Pulmonary artery endothelial cell (primary cell): Measurements from ENCODE around the gene IMMT. TPM values are rescaled to one million over a fixed set of nuclear protein-coding genes. Genes with fewer than 3 reads are reported as not detected.
"Not testable (repeated sequence)": the region's sequence is repeated elsewhere in the genome, so short reads cannot be mapped to it uniquely, and the experiment has no call there.

Experiments used
- DNase-seq: peaks from one replicate; pipeline ENCODE4 v3.0.0-alpha.2; 2011; ENCODE audit warnings: low read depth, low spot score
- total RNA-seq: library from RNA; depleted of rRNA; stranded (reverse); fragments of >200 nt; gene quantifications from 2 replicates; pipeline ENCODE4 v1.2.3, GENCODE V29; 2014

The IMMT gene
- total RNA-seq, 1 donor from 2014 or later: 67.0 TPM

DNA sequence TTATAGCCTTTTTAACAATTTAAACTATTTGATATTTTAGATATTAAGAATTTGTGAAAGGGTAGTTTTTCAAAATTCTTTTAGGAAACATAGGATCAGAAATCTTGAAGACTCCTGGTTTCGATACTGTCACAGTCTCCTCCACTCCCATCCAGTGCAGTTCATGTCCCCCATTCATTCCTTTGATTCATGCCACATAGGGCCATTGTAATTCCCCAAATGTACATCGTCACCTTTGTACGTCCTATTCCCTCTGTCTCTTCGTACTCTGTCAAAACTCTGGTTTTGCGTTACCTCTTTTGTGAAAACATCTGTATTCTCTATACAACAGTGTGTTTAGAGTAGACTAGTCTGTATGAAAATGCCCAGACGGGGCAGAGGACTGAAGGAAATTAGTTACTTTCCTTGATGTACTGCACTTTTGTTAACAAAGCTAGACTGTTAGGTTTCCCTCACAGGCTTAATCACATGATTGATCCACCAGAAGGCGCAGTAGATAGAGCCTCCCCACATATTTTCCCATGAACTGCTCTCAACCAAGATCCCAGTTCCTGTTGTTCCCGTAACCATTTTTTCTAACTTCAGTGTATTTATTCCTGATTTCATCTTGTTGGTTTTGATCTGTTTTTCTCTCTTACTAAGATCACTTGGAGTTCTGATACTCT is 6.5 kb upstream of the IMMT start:
- no peak for DNase-seq

DNA sequence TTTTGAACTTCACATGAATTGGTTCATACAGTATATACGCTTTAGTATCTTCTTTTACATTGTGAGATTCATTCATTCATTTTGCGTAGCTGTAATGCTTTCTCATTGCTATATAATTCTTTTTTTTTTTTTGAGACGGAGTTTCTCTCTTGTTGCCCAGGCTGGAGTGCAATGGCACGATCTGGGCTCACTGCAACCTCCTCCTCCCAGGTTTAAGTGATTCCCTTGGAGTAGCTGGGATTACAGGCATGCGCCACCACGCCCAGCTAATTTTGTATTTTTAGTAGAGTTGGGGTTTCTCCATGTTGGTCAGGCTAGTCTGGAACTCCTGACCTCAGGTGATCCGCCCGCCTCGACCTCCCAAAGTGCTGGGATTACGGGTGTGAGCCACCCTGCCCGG is 5.3 kb upstream of the IMMT start:
- DNase-seq: not testable (repeated sequence)

DNA sequence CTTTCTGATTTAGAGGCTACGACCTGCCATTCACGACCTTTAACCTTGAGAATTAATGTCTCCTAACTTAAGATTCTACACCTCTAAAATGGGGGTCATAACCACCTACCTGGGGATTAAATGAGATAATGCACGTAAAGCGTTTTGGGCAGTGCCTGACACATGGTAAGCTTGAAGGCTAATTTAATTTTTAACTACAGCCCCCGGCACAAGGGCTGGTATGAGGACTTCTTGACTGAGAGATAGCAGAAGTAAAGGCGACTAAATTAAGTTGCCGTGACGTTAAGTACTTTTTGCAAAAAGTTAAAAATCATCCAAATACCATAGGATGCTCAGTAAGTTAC is 4.5 kb upstream of the IMMT start:
- no peak for DNase-seq

DNA sequence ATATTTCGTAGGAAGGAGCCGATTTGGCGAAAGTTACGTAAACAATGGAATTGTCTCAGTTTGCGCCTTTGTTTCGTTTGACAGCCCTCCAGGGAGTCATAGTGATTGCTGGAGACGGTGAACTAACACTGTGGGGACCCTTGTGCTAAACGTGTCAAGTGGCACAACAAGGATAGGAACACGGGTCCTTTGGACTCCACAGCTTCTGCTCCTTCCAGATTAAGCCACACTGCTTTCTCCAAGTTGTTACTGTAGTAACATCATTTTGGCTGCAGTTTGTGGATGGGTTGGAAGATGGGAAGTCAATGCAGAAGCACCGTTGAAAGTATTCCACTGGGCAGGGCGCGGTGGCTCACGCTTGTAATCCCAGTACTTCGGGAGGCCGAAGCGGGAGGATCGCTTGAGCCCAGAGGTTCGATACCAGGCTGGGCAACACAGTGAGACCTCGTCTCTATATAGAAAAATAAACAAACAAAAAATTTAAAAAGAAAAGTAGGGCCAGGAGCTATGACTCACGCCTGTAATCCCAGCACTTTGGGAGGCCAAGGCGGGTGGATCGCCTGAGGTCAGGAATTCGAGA is 636 bp upstream of the IMMT start:
- no peak for DNase-seq

DNA sequence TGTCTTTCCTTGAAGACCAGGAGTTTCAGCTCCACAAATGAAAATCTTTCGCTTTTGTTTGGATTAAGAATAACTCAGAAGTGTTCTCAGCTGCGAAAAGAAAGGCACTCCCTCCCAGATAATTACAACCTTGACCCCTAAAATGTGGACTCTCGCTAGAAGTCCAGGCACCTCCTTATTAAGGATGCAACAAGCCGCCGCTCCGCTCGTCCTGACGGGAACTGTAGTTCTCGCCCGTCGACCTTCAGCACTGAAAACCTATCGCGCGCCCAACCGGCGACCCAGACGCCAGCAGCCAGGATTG is 559 bp downstream of the IMMT start:
- DNase-seq: no peak

DNA sequence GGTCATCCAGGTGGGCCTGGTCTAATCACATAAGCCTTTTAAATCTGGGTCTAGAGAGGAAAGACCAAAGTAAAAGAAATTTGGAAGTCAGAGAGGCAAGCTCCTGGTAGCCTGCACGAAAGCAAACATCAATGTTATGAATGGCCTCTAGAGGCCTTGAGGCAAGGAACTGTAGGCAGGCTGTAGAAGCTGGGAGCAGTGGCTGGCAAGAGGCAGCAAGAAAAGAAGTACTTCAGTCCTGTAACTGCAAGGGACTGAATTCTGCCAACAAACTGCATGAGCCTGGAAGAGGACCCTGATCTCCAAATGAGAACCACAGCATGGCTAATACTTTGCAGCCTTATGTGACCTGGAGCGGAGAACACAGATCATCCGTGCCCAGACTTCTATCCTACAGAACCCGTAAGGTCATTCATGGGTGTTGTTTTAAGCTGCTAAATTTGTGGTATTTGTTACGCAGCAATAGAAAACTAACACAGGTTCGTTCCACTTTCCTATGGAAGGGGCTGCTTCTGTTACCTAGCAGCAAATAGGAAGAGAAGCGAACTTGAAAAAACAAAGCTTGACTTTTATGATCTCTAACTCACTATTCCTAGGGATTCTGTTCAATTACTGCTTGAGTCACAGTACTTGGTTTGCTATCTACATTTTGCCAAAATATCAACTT is 1.2 kb downstream of the IMMT start:
- DNase-seq: no peak

DNA sequence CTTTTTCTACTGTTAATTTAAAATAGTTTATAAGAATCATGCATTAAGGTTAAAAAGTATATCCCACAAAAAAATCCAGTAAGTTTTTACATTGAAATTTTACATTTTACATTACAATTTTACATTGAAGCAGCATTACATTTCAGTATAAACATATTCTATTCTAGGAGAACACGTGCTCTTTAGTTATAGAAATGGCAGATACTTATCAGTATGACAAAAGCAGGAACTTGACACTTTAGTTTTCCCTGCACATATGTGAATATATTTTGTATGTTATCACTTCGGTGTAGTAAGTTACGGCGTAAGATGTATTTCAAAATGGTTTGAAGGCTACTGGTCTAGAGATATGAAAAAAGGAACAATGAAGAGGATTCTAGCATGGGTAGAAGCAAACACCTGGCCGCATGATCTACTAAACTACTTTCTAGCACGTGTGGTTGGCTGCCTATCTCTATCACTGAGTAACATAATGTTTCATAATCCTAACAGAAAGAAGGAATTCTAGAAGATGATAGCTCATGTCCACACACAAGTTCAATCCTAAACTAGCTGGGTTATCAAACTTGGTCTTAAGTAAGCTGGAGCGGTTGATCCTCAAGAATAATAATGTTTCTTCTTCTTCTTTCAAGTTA is 5.4 kb downstream of the IMMT start:
- no peak for DNase-seq

DNA sequence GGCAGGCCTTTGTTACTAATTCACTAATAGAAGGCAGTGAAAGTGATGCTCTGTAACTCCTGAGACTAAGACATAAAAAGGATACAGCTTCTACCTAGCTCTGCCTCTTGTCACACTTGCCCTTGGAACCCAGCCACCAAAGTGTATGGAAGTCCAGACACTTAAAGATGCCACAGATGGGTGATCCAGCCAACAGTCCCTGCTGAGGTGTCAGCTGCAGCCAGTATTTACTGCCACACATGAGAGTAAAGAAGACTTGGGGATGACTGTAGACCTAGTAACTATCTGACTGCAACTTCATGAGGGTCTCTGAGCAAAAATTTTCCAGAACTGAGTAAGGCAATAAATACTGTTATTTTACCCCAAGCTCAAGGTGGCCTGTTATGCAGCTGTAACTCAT is 8.8 kb downstream of the IMMT start:
- DNase-seq: no peak

DNA sequence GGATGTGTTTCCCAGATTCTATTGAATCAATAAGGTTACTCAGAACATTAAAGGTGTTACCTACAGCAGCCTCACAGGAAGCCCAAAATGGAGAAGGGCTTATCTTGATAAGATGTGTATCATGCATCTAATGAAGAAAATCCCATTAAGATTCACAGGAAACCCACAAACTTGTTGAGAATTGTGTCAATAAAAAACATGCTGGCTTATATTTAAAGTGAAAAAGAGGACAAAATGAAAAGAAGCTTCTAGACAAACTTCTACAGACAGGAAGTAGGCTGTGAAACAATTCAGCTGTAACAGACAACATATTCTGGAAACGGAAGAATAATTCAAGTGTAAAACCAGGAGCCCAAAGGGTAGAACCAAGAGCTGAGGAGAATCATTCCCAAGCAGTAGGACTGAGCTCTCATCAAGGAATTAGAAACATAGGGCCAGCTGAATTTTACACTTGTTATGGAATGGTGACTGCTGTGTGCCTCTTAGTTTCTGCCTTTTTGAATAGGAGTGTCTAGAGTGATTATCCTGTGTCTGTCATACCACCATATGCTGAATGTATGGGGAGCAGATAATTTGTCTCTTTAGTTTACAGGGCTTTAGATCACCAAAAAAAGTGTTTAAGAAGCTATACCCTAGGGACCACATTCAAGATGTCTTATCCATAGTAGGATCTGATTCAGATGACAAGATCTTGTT is 9.6 kb downstream of the IMMT start:
- DNase-seq: no peak

DNA sequence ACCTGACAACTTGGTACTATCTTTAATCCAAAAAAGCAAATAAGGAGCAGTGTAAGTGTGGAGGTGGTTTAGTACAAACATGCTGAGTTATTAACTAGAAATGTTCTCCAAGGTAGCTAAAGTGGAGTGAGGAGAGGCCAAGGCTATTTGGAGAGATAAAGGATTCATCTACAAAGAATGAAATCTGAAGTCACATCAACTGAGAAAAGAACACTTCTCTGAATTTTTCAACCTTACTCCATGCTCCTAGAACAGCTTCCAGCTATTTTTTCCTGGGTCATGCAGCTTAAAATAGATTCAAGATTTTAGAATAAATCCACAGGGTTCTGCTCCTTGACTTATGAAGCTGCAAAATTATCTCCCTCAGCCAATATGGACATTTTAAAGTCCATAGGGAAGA is 18.7 kb downstream of the IMMT start:
- DNase-seq: no peak

DNA sequence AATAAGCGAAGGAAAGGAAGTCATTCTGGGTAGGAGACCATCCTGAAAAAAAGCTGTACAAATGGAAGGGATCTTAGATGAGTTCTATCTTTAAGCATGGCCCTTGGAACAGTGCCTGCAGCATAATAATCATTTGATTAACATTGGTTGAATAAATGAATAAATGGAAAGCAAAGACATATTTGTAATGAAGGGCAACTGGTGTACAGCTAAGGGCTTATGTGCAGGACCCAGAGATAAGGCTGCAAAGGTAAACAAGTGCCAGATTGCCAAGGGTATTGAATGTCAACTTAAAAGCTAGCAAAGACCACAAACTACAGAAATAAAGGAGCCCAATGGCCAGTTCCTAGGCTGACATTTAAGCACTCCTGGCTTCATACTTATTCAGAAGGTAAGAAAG is 19.4 kb downstream of the IMMT start:
- DNase-seq: no peak

DNA sequence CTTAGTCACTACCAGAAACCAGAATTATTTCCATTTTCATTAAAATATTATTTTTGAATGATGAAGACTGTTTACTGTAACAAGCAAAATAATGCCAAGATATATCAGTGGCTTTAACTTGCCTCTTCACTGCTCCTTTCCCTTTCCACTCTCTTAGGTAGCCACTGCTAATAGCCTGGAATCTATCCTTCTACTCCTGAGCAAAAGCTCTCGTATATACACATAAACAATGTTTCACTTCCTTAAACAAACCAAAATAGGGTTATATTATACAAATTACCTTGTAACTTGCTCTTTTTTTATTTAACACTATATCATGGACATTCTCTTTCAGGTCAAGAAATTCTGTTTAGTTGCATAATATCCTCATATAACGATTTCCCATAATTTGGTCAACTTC is 20.8 kb downstream of the IMMT start:
- DNase-seq: no peak

DNA sequence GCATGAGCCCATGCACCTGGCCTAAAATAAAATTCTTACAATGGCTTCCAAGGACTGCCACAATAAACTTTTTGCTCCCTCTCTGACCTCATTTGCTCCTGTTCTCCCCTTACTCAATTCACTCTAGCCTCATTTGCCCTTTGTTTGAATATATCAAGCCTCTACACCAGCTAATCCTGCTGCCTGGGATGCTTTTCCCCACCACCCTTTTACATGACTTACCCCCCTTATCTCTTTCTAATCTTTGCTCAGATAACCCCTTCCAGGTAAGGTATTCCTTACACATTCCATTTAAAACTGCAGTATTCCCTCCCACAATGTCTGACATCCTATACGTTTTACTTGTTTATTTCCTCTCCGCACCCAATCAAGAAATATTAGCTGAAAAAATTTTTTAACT is 22.7 kb downstream of the IMMT start:
- DNase-seq: no peak

DNA sequence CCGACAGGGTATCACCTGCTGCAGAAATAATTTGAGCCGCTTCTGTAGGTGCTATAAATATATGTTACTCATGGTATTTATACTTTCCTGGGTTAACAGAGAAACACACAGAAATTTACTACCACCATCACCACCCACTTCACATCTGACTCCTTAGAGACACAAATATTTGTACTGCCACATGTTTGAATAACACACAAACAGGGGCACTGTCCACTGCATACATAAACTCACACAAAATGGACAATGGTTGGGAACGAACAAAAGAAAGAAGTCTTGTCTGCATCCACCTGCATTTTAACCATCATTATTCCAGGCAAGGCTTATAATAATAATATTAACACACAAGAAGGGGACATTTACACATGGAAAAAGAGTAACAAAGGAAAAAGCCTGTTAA is 24.0 kb downstream of the IMMT start:
- no peak for DNase-seq

DNA sequence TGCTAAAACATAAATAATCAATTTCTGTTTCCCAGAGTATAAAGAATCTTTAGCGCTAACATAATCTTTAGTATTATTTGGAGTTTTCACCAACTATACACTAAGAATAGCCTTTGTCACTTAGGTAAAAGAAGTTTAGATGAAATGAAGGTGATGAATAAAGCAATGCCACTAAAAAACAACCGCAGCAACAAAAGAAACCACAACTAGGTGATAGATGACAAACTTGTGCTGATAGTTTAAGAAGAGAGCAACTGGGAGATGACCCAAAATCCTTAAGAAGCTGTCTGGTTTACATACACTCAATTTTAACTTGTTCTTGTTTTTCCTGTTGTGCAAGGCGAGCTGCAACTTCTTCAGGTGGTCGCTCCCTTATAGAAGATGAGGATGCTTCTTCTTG is 24.8 kb downstream of the IMMT start:
- DNase-seq: no peak

DNA sequence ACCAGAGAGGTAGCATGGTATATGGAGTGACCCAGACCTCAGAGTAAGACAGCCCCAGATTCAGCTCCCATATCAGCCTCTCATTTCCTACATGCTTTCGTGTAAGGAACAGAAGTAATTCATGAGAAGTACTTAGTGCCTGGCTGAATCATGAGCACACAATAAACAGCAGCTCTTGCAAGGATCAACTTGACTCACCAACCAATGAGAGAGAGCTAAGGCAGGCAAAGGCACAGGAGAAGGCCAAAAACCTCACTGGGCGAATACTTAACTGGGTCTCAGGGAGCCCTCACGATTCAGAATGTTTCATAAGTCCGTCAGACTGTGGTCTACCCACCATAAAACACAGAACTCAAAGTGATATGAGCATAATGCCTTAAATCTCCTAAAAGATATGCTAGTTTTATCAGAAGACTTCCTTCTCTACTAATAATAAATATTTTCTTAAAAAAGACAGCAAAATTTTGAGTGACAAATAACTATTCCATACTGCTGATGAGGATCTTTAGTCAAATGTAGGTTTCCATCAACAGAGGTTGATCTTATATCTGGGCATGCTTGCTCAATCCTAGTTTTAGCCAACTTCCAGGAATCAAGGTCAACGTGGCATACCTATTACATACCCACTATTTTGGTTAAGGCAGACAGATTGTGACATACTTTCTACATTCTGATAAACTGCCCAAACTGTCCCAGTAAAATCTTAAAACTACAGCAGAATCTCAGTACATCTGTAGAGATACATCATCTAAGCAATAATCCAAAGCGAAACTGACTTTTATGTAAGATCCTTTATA is 34.9 kb downstream of the IMMT start:
- DNase-seq: no peak

DNA sequence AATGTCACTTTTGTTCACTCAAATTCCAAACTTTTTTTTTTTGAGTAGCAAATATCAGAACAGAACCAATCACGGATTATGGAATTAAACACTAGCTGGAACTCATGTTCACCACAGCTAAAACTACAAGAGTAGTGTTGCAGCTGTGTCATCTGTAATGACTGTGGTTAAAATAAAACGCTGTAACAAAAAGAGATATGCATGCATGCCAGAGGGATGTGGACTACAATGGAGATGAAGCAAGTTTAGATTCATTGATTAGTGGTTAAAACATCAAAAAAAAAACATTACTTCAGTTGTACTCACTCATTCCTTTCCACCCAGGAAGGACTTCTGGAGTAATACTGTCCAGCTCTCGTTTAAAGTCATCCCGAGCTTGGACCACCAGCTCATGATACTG is 37.0 kb downstream of the IMMT start:
- no peak for DNase-seq

DNA sequence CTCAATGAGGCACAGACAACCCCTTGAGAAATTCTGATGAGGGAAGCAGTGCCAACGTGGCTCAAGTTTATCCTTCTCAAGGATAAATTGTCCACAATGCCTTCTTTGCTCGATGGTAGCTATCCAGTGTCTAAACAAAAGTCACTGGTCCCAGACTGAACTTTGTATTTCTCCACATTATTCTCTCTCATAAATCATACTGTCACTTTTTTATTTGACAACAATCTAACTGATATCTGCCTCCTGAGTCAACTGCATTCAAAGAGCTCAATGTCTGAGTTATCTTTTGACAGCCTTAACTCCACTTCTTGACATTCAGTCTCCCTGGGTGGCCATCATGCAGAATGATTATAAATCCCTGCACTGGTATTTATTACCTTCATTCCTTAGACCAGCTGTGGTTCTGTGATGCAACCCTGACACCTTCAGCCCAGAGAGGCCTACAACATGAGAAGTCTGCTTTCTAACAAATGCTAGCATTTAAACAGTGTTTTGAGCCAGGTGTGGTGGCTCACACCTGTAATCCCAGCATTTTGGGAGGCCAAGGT is 38.2 kb downstream of the IMMT start:
- DNase-seq: no peak

DNA sequence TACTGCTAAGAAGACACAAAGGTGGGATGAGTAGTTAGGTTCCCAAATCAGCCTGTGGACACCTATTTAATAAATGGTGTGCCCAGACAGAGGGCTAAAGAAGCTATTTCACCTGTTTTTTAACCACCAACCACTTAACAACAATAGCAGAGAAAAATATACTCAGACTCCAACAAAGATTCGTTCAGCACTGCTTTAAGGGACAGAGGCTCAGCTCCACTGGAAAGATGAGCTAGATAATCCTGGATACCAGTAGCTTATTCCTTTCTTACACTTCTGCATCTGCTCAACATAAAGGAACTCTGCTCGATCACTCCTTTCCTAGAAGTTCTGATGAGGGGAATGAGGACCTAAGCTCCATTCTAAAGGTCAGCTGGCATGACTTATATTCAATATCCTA is 44.8 kb downstream of the IMMT start:
- DNase-seq: no peak

DNA sequence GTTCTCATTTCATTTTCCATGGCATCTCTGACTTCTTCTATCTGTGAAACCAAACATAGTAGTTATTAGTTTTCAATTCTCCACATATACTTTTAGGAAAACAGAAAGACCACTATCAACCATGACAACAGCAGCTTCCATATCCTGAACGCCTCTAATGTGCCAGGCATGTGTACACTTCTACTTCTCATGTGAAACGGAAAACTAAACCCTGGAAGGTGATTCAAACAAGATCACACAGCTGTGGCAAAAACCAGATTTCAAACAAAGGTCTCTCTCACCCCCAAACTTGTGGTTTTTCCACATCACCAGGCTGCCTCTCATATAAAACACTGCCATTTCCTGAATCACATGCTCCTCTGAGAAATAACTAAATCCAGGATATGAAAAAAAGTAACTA is 47.5 kb downstream of the IMMT start:
- DNase-seq: no peak

DNA sequence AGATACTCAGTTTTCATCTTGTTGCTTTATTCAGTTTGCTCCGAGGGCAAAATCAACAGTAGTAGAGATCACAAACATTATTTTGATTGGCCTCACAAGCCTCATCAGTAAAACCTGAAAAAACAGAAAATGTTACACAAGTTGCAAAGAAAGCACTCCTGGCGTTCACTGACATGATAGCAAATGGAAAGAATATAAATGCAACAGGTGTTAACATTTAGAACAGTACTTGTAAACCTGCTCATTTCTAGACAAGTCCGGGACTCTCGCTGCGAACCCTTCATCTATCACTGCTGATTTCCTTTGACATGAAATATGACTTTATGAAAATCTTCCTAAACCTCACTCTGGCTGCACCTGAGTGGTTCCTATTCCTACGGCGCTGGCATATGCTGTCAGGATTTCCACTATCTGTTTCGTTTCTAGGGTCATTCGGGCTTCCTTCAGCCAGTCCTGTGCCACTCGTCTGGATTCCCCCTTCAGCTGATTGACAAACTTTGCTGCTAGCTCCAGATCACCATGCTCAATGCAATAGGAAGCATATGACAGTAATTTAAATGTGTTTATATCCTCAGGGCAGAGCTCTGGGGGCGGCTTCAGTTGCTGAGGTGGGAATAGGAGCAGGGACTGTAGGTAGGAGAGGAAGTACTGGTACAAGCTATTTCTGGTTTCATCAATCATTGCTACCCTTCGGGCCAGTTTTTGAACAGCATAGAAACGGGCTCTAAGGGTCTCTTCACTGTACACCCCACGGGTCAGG is 51.2 kb downstream of the IMMT start:
- no peak for DNase-seq
